T-helper 22 cell (primary cell): Measurements from ENCODE around the gene RPTOR.

Experiments used
- DNase-seq: peaks from one replicate; pipeline ENCODE4 v3.0.0-alpha.2; 2020; ENCODE audit warnings: low read depth

The RPTOR gene

GRCh38 chr17:80964859-80965580 is 420.4 kb downstream of the RPTOR start:
- DNase-seq = no peak

- DNase-seq = no peak
Observed at GRCh38 chr17:80965606-80966005, 421.0 kb downstream of the RPTOR start.

- no peak for DNase-seq
Observed at GRCh38 chr17:80967404-80967872, 422.8 kb downstream of the RPTOR start.

- DNase-seq = no peak
Observed at GRCh38 chr17:80968602-80969029, 424.0 kb downstream of the RPTOR start.

GRCh38 chr17:80969030-80969673 is 424.5 kb downstream of the RPTOR start:
- DNase-seq = no peak

- DNase-seq = no peak
Observed at GRCh38 chr17:80969674-80970043, 425.0 kb downstream of the RPTOR start.

GRCh38 chr17:80970044-80970761 is 425.6 kb downstream of the RPTOR start:
- DNase-seq = no peak

GRCh38 chr17:80970762-80971703 is 426.4 kb downstream of the RPTOR start:
- no peak for DNase-seq

GRCh38 chr17:80971704-80972304 is 427.2 kb downstream of the RPTOR start:
- no peak for DNase-seq

- no peak for DNase-seq
Observed at GRCh38 chr17:80976701-80977100, 432.1 kb downstream of the RPTOR start.

- DNase-seq = no peak
Observed at GRCh38 chr17:80977172-80977571, 432.5 kb downstream of the RPTOR start.

- DNase-seq = no peak
Observed at GRCh38 chr17:80978499-80979497, 434.2 kb downstream of the RPTOR start.

GRCh38 chr17:80979547-80980378 is 435.1 kb downstream of the RPTOR start:
- DNase-seq = no peak

- no peak for DNase-seq
Observed at GRCh38 chr17:80980397-80981061, 435.9 kb downstream of the RPTOR start.

GRCh38 chr17:80981062-80981902 is 436.6 kb downstream of the RPTOR start:
- DNase-seq = no peak

GRCh38 chr17:80981929-80982425 is 437.3 kb downstream of the RPTOR start:
- DNase-seq = no peak

GRCh38 chr17:80982426-80982974 is 437.9 kb downstream of the RPTOR start:
- DNase-seq = no peak
